Neural progenitor cell (in vitro differentiated cells): ENCODE results near the gene PPP1R9B. TPM values are rescaled to one million over a fixed set of nuclear protein-coding genes. Genes with fewer than 3 reads are reported as not detected.

Source experiments
- DNase-seq: peaks from one replicate; pipeline ENCODE4 v3.0.0-alpha.2; 2016; ENCODE audit warnings: low spot score
- H2AFZ ChIP-seq: fragments of 200-600 bp; sonication (generic); replicated peaks from 2 replicates; pipeline ENCODE4 v1.6.1; 2016; ENCODE audit warnings: antibody characterized with exemption
- H3F3A ChIP-seq: fragments of 200-600 bp; sonication (generic); 2 replicates; pipeline ENCODE4 v1.6.1; 2016; ENCODE audit warnings: antibody characterized with exemption, low read depth
- H3K27ac ChIP-seq: fragments of 200-600 bp; sonication (generic); 2 replicates; pipeline ENCODE4 v1.5.1; 2016; ENCODE audit warnings: mild to moderate bottlenecking
- H3K27me3 ChIP-seq: fragments of 200-600 bp; sonication (generic); 2 replicates; pipeline ENCODE4 v1.6.1; 2016; ENCODE audit warnings: mild to moderate bottlenecking, moderate library complexity
- H3K36me3 ChIP-seq: fragments of 200-600 bp; sonication (generic); 2 replicates; pipeline ENCODE4 v1.5.1; 2016
- H3K4me1 ChIP-seq: fragments of 200-600 bp; sonication (generic); 2 replicates; pipeline ENCODE4 v1.6.1; 2016; ENCODE audit warnings: mixed run types
- H3K4me2 ChIP-seq: fragments of 200-600 bp; sonication (generic); 2 replicates; pipeline ENCODE4 v1.6.1; 2016
- H3K4me3 ChIP-seq: fragments of 200-600 bp; sonication (generic); 2 replicates; pipeline ENCODE4 v1.5.1; 2016
- H3K79me2 ChIP-seq: fragments of 200-600 bp; sonication (generic); 2 replicates; pipeline ENCODE4 v1.6.1; 2016; ENCODE audit warnings: low read depth
- H3K9ac ChIP-seq: fragments of 200-600 bp; sonication (generic); 2 replicates; pipeline ENCODE4 v1.6.1; 2016
- H3K9me3 ChIP-seq: fragments of 200-600 bp; sonication (generic); 2 replicates; pipeline ENCODE4 v1.5.1; 2016; ENCODE audit warnings: low read depth
- H4K20me1 ChIP-seq: fragments of 200-600 bp; sonication (generic); 2 replicates; pipeline ENCODE4 v1.6.1; 2016; ENCODE audit warnings: low read depth
- H3K27ac Mint-ChIP-seq: 3 replicates; pipeline ENCODE4 v1.8.0; 2021; ENCODE audit warnings: mixed read lengths
- H3K27me3 Mint-ChIP-seq: 2 replicates; pipeline ENCODE4 v1.8.0; 2022; ENCODE audit warnings: low read depth, mild to moderate bottlenecking, inconsistent platforms, moderate library complexity, mixed read lengths; ENCODE audit not compliant: insufficient read depth
- H3K36me3 Mint-ChIP-seq: 3 replicates; pipeline ENCODE4 v1.8.0; 2021; ENCODE audit warnings: mixed read lengths
- H3K4me1 Mint-ChIP-seq: 3 replicates; pipeline ENCODE4 v1.8.0; 2021; ENCODE audit warnings: mixed read lengths
- H3K4me3 Mint-ChIP-seq: 3 replicates; pipeline ENCODE4 v1.8.0; 2021; ENCODE audit warnings: mild to moderate bottlenecking, moderate library complexity, mixed read lengths
- H3K9me3 Mint-ChIP-seq: 3 replicates; pipeline ENCODE4 v1.8.0; 2020; ENCODE audit warnings: mixed read lengths
- EZH2 ChIP-seq: fragments of 200-600 bp; sonication (generic); IDR thresholded peaks from 2 replicates; pipeline ENCODE4 v1.6.1; 2017; ENCODE audit warnings: antibody characterized with exemption, mild to moderate bottlenecking, moderate library complexity
- EZH2phosphoT487 ChIP-seq: fragments of 200-600 bp; sonication (generic); IDR thresholded peaks from 2 replicates; pipeline ENCODE4 v1.6.1; 2017; ENCODE audit warnings: antibody characterized with exemption
- total RNA-seq: library from RNA; depleted of rRNA; stranded (reverse); fragments of >200 nt; gene quantifications from 2 replicates; pipeline ENCODE4 v1.2.3, GENCODE V29; 2015; ENCODE audit warnings: low replicate concordance
- TF ChIP-seq, protein P1 (sequence below): fragments of 200-600 bp; sonication (generic); IDR thresholded peaks from 2 replicates; pipeline ENCODE4 v1.5.1; 2017; ENCODE audit warnings: antibody characterized with exemption, mild to moderate bottlenecking

The PPP1R9B gene
- total RNA-seq, 1 donor from 2014 or later, result 12.0 TPM

DNA sequence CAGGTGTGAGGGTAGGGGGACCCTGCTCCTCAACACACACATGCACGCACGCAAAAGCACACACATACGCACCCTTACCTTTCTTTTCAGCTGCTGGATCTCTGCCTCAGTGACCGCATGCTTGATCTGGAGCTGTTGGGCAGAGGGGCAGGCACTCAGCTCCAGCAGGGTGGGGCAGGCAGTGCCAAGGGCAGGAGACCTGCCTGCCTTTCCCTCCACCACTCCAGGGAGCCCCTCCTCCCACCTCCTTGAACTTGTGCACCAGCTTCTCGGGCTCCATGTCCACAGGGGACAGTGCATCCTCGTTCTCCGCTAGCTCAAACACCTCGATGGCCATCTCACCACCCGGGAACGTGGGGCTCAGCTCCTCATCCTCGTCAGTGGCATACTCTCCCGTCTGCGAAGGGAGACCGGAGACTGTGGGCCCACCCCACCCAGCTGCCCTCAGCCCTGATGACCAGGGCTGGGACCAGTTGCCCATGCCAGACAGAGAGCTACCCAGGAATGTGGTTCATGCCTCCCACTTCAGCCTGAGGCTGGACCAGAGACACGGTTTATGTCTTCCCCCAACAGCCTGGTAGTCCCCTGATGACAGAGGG is 11.2 kb downstream of the PPP1R9B start:
- Histone ChIP-seq H3K27ac (no peak overlapping the region), H3K4me1 (no peaks in the 10 kb centered on the region), H3K27me3 (no peaks in the 10 kb centered on the region), H3K9me3 (no peaks in the 10 kb centered on the region), H3K4me3 (no peak overlapping the region), H3K4me2 (no peak overlapping the region), H3K79me2 (no peaks in the 10 kb centered on the region), H3F3A (peaks cover 8% of the 10 kb centered on the region), H4K20me1 (peaks cover 12% of the 10 kb centered on the region), H3K36me3 (no peaks in the 10 kb centered on the region), H2AFZ (no peak overlapping the region), H3K9ac (no peak overlapping the region)
- no peak overlapping the region for H3K4me3 Mint-ChIP-seq
- peaks cover 7% of the 10 kb centered on the region for H3K27me3 Mint-ChIP-seq
- DNase-seq, result no peak
- peaks cover 7% of the 10 kb centered on the region for H3K4me1 Mint-ChIP-seq
- no peaks in the 10 kb centered on the region for H3K9me3 Mint-ChIP-seq
- H3K27ac Mint-ChIP-seq, result no peak overlapping the region
- peaks cover 43% of the 10 kb centered on the region for H3K36me3 Mint-ChIP-seq
- TF ChIP-seq, protein P1, sequence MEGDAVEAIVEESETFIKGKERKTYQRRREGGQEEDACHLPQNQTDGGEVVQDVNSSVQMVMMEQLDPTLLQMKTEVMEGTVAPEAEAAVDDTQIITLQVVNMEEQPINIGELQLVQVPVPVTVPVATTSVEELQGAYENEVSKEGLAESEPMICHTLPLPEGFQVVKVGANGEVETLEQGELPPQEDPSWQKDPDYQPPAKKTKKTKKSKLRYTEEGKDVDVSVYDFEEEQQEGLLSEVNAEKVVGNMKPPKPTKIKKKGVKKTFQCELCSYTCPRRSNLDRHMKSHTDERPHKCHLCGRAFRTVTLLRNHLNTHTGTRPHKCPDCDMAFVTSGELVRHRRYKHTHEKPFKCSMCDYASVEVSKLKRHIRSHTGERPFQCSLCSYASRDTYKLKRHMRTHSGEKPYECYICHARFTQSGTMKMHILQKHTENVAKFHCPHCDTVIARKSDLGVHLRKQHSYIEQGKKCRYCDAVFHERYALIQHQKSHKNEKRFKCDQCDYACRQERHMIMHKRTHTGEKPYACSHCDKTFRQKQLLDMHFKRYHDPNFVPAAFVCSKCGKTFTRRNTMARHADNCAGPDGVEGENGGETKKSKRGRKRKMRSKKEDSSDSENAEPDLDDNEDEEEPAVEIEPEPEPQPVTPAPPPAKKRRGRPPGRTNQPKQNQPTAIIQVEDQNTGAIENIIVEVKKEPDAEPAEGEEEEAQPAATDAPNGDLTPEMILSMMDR, result no peak
- TF ChIP-seq EZH2phosphoT487, result no peak
- TF ChIP-seq EZH2, result no peak

DNA sequence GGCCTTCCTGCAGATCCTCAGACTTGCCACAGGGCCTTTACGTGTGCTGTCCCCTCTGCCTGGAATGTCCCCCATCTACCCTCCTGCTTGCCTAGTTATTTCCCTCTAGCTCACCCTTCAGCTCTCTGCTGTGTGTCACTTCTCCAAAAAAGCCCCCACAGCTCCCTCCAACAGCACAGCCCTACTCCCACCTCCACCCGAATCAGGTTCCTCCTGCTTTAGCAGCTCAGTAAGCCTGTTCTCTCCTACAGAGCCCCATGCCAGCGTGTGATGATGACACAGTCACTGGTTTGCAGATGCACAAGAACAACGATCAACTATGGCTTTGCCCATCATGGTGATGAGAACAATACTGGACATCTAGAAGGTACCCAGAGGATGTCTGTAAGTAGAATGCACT is 13.4 kb downstream of the PPP1R9B start:
- Histone ChIP-seq H3K9ac (no peak overlapping the region), H3K4me2 (no peak overlapping the region), H3K27ac (no peak overlapping the region), H3K27me3 (no peaks in the 10 kb centered on the region), H3K4me3 (no peak overlapping the region), H4K20me1 (peaks cover 15% of the 10 kb centered on the region), H2AFZ (no peak overlapping the region), H3K36me3 (no peaks in the 10 kb centered on the region), H3K79me2 (no peaks in the 10 kb centered on the region), H3K4me1 (no peaks in the 10 kb centered on the region), H3F3A (peaks cover 8% of the 10 kb centered on the region), H3K9me3 (no peaks in the 10 kb centered on the region)
- Mint-ChIP-seq H3K27ac (no peak overlapping the region), H3K9me3 (no peaks in the 10 kb centered on the region), H3K4me3 (no peak overlapping the region), H3K27me3 (peaks cover 7% of the 10 kb centered on the region), H3K4me1 (peaks cover 19% of the 10 kb centered on the region), H3K36me3 (peaks cover 33% of the 10 kb centered on the region)
- no peak for DNase-seq
- no peak for TF ChIP-seq EZH2phosphoT487
- TF ChIP-seq, protein P1, result no peak
- no peak for TF ChIP-seq EZH2

DNA sequence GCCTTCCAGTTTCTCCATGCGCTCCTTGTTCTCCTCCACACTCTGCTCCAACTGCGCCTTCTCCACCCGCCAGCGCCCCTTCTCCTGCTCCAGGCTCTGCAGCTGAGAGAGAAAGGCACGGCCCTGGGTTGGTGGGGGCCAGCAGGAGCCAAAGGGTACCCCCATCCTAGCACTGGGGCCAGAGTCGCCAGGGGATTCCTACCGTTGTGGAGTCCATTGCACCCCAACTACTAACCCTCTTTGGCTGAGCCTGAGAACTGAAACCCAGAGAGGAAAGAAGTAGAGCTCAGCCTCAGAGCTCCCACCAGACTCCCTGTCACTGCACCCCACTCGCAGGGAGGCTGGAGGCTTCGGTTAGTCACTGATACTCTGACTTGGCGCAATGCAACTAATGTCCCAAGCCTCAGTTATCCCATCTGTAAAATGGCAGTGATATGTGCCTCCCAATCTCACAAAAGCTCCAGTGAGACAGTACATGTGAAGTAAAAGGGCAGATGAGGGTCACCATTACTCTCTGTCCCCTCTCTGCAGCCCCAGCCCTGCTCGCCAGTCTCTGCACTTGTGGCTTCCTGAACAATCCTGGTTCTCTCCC is 14.3 kb downstream of the PPP1R9B start:
- H3K9me3 ChIP-seq, result no peaks in the 10 kb centered on the region
- H3K4me3 ChIP-seq, result no peak overlapping the region
- no peaks in the 10 kb centered on the region for H3K79me2 ChIP-seq
- TF ChIP-seq, protein P1, result no peak
- TF ChIP-seq EZH2phosphoT487, result no peak
- TF ChIP-seq EZH2, result no peak
- H4K20me1 ChIP-seq, result peaks cover 15% of the 10 kb centered on the region
- H3K27ac ChIP-seq, result no peak overlapping the region
- Mint-ChIP-seq H3K27ac (no peak overlapping the region), H3K9me3 (no peaks in the 10 kb centered on the region), H3K27me3 (peaks cover 10% of the 10 kb centered on the region), H3K36me3 (peaks cover 29% of the 10 kb centered on the region), H3K4me1 (peaks cover 20% of the 10 kb centered on the region), H3K4me3 (no peak overlapping the region)
- H3K9ac ChIP-seq, result no peak overlapping the region
- peaks cover 9% of the 10 kb centered on the region for H3F3A ChIP-seq
- no peaks in the 10 kb centered on the region for H3K4me1 ChIP-seq
- no peaks in the 10 kb centered on the region for H3K36me3 ChIP-seq
- H3K4me2 ChIP-seq, result no peak overlapping the region
- no peak overlapping the region for H2AFZ ChIP-seq
- DNase-seq, result no peak
- H3K27me3 ChIP-seq, result no peaks in the 10 kb centered on the region
